ENCODE measurements around the gene PIK3R5. TPM values are rescaled to one million over a fixed set of nuclear protein-coding genes. Genes with fewer than 3 reads are reported as not detected.
"Not testable (repeated sequence)": the region's sequence is repeated elsewhere in the genome, so short reads cannot be mapped to it uniquely, and the experiment has no call there.

PIK3R5 gene
- total RNA-seq, 1 donor from 2014 or later, result 14.5 TPM

DNA sequence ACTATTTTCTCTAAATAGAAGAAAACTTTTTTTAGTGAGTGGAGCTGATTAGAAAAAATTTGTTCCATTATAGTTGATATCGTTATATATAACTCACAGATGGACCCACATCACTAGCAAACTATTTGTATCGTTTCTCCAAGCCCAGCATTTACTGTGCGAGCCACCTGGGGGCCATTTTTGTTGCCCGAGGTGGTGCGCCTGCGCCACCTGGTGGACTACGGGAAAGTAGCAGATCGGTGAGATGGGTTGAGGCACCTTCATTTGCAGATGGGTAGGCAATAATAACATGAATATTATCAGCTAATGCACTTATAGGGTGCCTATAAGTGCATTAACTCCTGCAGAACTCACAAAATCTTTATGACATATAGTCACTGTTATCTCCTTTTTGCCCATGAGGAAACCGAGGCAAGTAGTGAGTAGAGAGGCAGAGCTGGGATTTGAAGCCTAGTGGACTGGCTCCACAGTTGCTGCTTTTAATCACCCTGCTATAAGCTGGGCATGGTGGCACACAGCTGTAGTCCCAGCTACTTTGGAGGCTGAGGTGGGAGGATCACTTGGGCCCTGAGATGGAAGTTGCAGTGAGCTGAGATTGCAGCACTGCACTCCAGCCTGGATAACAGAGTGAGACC lies 32.6 kb upstream of the PIK3R5 start:
- DNase-seq (ENCODE audit: low spot score), result peak; percentile 82
- peaks cover 5% of the 10 kb centered on the region for H3K27me3 Mint-ChIP-seq (ENCODE audit: unreplicated experiment)
- H3K4me1 Mint-ChIP-seq (ENCODE audit: unreplicated experiment), result peaks cover 3% of the 10 kb centered on the region
- no peaks in the 10 kb centered on the region for H3K9me3 Mint-ChIP-seq (ENCODE audit: unreplicated experiment)
- H3K27ac Mint-ChIP-seq (ENCODE audit: unreplicated experiment), result no peak overlapping the region
- TF ChIP-seq, protein P1, sequence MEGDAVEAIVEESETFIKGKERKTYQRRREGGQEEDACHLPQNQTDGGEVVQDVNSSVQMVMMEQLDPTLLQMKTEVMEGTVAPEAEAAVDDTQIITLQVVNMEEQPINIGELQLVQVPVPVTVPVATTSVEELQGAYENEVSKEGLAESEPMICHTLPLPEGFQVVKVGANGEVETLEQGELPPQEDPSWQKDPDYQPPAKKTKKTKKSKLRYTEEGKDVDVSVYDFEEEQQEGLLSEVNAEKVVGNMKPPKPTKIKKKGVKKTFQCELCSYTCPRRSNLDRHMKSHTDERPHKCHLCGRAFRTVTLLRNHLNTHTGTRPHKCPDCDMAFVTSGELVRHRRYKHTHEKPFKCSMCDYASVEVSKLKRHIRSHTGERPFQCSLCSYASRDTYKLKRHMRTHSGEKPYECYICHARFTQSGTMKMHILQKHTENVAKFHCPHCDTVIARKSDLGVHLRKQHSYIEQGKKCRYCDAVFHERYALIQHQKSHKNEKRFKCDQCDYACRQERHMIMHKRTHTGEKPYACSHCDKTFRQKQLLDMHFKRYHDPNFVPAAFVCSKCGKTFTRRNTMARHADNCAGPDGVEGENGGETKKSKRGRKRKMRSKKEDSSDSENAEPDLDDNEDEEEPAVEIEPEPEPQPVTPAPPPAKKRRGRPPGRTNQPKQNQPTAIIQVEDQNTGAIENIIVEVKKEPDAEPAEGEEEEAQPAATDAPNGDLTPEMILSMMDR (IDR thresholded peaks at IDR 0.05; ENCODE audit: unreplicated experiment), result peak; percentile 99
- no peak overlapping the region for H3K4me3 Mint-ChIP-seq (ENCODE audit: unreplicated experiment)
- H3K36me3 Mint-ChIP-seq (ENCODE audit: low read depth, unreplicated experiment), result no peaks in the 10 kb centered on the region

DNA sequence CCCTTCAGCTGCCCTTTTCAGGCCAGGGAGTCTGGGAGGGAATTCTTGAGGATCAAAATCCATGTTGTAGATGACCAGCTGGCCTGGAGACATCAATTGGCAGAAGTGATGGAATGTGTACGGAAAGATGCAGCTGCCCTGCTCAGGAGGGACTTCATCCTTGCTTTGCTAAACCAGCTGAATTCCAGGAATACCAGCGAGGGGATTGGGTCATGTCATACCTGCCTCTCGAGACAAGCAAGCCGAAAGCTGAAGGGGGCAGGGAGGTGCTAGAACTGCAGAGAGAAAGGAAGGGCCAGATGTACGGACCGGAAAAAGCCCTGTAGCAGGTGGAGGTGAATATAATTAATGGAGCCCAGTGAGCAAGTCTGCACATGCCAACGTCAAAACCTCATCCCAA lies 30.2 kb upstream of the PIK3R5 start:
- TF ChIP-seq, protein P1 (IDR thresholded peaks at IDR 0.05; ENCODE audit: unreplicated experiment), result no peak
- Mint-ChIP-seq H3K27ac (ENCODE audit: unreplicated experiment) (no peak overlapping the region), H3K36me3 (ENCODE audit: low read depth, unreplicated experiment) (no peaks in the 10 kb centered on the region), H3K9me3 (ENCODE audit: unreplicated experiment) (no peaks in the 10 kb centered on the region), H3K27me3 (ENCODE audit: unreplicated experiment) (peaks cover 1% of the 10 kb centered on the region), H3K4me1 (ENCODE audit: unreplicated experiment) (no peaks in the 10 kb centered on the region), H3K4me3 (ENCODE audit: unreplicated experiment) (no peak overlapping the region)
- DNase-seq (ENCODE audit: low spot score), result no peak

DNA sequence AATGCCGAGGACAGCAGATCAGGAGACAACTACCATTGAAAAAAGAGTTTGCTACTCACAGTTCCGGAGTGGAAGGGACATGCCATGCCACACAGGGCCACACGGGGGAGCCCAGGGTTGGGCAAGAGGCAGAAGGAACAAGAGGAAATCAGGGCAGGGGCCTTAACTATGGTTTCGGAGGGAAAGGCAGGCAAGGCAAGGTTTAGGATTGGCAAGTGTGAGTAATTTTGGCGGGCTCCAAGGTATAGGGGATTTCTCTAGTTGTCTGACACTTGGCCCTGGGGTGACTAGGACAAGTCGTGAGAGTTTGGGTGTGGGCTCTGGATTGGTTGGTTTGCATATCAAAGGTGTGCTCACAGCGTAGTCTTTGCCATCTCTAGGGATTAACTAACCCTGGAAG lies 28.8 kb upstream of the PIK3R5 start:
- H3K36me3 Mint-ChIP-seq (ENCODE audit: low read depth, unreplicated experiment), result no peaks in the 10 kb centered on the region
- H3K4me1 Mint-ChIP-seq (ENCODE audit: unreplicated experiment), result no peaks in the 10 kb centered on the region
- peaks cover 1% of the 10 kb centered on the region for H3K27me3 Mint-ChIP-seq (ENCODE audit: unreplicated experiment)
- H3K4me3 Mint-ChIP-seq (ENCODE audit: unreplicated experiment), result no peak overlapping the region
- H3K27ac Mint-ChIP-seq (ENCODE audit: unreplicated experiment), result peak overlapping the region; percentile 21
- H3K9me3 Mint-ChIP-seq (ENCODE audit: unreplicated experiment), result no peaks in the 10 kb centered on the region
- peak; percentile 78 for DNase-seq (ENCODE audit: low spot score)
- TF ChIP-seq, protein P1 (IDR thresholded peaks at IDR 0.05; ENCODE audit: unreplicated experiment), result peak; percentile 67

DNA sequence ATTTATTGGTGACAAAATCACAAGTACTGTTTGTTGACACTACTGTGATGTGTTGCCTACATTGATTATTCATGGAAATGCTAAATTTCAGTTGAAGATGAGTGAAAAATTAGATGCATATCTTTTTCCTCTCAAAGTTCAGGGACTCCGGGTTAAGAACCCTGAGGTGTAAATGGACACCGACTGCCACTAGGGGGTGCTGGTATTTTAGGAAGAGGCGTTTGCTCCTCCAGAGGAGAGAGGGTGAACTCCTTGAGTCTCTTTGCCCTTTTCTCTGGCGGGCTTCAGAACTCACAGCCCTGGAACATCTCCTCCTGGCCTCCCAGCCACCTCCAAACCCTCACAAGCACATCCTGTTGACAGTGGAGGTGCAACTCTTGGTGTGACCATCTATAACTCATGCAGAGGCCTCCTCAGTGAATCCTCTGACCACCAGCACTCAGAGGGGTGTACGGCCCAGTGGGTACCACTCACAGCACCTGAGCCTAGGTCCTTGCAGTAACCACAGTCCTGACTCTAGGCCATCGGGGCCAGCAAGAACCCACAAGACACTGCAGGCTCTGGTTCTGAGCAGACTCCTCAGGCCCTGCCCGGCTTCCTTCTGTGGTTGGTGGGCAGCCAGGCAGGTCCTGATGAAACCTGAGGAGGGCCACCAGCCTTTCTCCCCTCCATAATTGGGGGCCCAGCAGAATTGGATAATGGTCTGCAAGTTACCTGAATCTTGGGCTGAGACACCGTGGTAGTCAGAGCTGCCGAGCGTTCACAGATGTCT lies 26.2 kb upstream of the PIK3R5 start:
- H3K27ac Mint-ChIP-seq (ENCODE audit: unreplicated experiment), result no peak overlapping the region
- DNase-seq (ENCODE audit: low spot score), result peak; percentile 76
- H3K4me1 Mint-ChIP-seq (ENCODE audit: unreplicated experiment), result no peaks in the 10 kb centered on the region
- no peak overlapping the region for H3K4me3 Mint-ChIP-seq (ENCODE audit: unreplicated experiment)
- H3K9me3 Mint-ChIP-seq (ENCODE audit: unreplicated experiment), result no peaks in the 10 kb centered on the region
- no peaks in the 10 kb centered on the region for H3K36me3 Mint-ChIP-seq (ENCODE audit: low read depth, unreplicated experiment)
- TF ChIP-seq, protein P1 (IDR thresholded peaks at IDR 0.05; ENCODE audit: unreplicated experiment), result peak; percentile 91
- H3K27me3 Mint-ChIP-seq (ENCODE audit: unreplicated experiment), result peaks cover 1% of the 10 kb centered on the region

DNA sequence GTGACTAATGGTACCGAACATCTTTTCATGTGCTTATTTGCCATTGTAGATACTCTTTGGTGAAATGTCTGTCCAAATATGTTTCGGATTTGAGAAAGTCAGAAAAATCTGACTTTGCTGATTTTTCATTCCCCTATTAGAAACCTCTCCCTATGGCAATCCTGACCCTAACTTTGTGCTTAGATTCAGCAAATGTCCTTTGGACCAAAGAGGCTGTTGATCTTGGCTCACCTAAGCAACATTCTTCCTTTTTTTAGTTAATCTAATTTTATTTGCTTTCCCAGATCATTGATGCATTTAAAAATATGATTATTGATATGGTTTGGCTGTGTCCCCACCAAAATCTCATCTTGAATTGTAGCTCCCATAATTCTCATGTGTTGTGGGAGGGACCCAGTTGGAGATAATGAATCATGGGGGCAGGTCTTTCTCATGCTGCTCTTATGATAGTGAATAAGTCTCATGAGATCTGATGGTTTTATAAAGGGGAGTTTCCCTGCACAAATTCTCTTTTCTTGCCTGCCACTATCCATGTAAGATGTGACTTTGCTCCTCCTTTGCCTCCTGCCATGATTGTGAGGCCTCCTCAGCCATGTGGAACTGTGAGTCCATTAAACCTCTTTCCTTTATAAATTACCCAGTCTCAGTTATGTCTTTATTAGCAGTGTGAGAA lies 22.9 kb upstream of the PIK3R5 start:
- H3K9me3 Mint-ChIP-seq (ENCODE audit: unreplicated experiment); H3K27me3 Mint-ChIP-seq (ENCODE audit: unreplicated experiment); H3K4me1 Mint-ChIP-seq (ENCODE audit: unreplicated experiment); DNase-seq (ENCODE audit: low spot score); H3K27ac Mint-ChIP-seq (ENCODE audit: unreplicated experiment); H3K36me3 Mint-ChIP-seq (ENCODE audit: low read depth, unreplicated experiment); H3K4me3 Mint-ChIP-seq (ENCODE audit: unreplicated experiment): not testable (repeated sequence)

Measured in endothelial cell (in vitro differentiated cells).